GM21737 (cell line): Measurements from ENCODE around the gene MS4A4E.
"Not testable (repeated sequence)": the region's sequence is repeated elsewhere in the genome, so short reads cannot be mapped to it uniquely, and the experiment has no call there.

Experiments used
- ATAC-seq: cut with Tn5 transposase; IDR thresholded peaks from one replicate; pipeline ENCODE4 v1.9.1; 2021; ENCODE audit warnings: mild to moderate bottlenecking, moderate library complexity; ENCODE audit not compliant: unreplicated experiment

The MS4A4E gene

GRCh38 chr11:60182541-60183330, 60.2 kb downstream of the MS4A4E start, which contains the start of gene MS4A6A:
Gene MS4A6A, minus strand, starts transcription at chr11:60183083. Its CDS starts 1,356 bp downstream, at chr11:60181727.
- no peak for ATAC-seq

GRCh38 chr11:60175860-60176275, 67.1 kb downstream of the MS4A4E start:
- no peak for ATAC-seq

GRCh38 chr11:60172011-60172410, 70.9 kb downstream of the MS4A4E start:
- no peak for ATAC-seq

GRCh38 chr11:60170566-60170965, 72.4 kb downstream of the MS4A4E start:
- no peak for ATAC-seq

GRCh38 chr11:60169264-60169915, 73.5 kb downstream of the MS4A4E start:
- no peak for ATAC-seq

- ATAC-seq = no peak
Observed at GRCh38 chr11:60168306-60168705, 74.6 kb downstream of the MS4A4E start.

- ATAC-seq = no peak
Observed at GRCh38 chr11:60165951-60166350, 77.0 kb downstream of the MS4A4E start.

GRCh38 chr11:60165538-60165937, 77.4 kb downstream of the MS4A4E start:
- ATAC-seq = no peak

- ATAC-seq = no peak
Observed at GRCh38 chr11:60164550-60165075, 78.3 kb downstream of the MS4A4E start.

- no peak for ATAC-seq
Observed at GRCh38 chr11:60161766-60162165, 81.2 kb downstream of the MS4A4E start.

GRCh38 chr11:60161107-60161506, 81.8 kb downstream of the MS4A4E start:
- ATAC-seq = no peak

- ATAC-seq = no peak
Observed at GRCh38 chr11:60159868-60160267, 83.1 kb downstream of the MS4A4E start.

GRCh38 chr11:60159284-60159683, 83.7 kb downstream of the MS4A4E start:
- ATAC-seq = no peak

GRCh38 chr11:60158636-60159035, 84.3 kb downstream of the MS4A4E start:
- ATAC-seq = no peak

GRCh38 chr11:60155931-60156330, 87.0 kb downstream of the MS4A4E start:
- no peak for ATAC-seq

GRCh38 chr11:60152727-60153126, 90.2 kb downstream of the MS4A4E start:
- not testable (repeated sequence) for ATAC-seq

GRCh38 chr11:60150279-60150678, 92.7 kb downstream of the MS4A4E start:
- ATAC-seq = no peak
